ENCODE results near the gene HSPB7.
"Not testable (repeated sequence)": the region's sequence is repeated elsewhere in the genome, so short reads cannot be mapped to it uniquely, and the experiment has no call there.

The HSPB7 gene

DNA sequence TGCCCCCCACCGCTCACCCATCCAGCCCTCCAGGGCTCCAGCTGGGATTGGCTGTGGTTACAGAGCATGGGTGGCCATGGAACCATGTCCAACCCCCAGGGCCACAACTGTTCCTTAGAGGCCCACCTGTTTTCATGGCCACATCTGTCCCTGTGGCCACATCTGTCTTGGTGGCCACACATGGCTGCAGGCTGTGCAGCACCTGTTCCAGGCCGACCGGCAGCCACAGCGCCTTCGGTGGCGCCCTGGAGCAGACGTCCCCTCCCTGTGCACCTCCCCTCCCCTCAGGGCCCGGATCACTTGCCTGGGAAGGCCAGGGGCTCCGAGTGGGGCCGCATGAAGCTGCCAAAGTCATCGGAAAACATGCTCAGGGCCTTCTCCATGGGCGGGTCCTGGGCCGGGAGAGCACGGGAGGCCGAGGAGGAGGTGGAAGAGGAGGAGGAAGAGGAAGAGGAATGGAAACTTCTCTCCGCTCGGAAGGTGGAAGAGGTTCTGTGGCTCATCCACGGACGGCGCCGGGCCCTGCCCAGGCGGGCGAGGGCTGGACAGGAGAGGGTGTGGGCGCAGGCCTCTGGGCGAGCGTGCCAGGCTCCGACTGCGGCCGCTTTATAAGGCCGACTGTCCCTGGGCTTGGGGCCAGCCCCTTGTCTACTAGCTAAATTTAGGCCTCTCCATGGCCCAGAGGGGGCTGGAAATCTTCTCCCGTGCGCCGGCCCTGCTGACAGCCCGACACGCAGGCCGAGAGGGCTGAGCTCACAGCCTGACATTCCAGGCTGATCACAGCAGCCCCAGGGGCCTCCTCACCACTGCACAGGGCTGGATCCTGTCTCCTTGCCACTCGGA is at the start of gene HSPB7:
Gene HSPB7, minus strand, starts transcription at position 583 of the 843 bp plus-strand sequence. Its CDS starts 80 bp downstream, at position 503.
- peak in 1 of 2 experiments; percentile 31 for DNase-seq

DNA sequence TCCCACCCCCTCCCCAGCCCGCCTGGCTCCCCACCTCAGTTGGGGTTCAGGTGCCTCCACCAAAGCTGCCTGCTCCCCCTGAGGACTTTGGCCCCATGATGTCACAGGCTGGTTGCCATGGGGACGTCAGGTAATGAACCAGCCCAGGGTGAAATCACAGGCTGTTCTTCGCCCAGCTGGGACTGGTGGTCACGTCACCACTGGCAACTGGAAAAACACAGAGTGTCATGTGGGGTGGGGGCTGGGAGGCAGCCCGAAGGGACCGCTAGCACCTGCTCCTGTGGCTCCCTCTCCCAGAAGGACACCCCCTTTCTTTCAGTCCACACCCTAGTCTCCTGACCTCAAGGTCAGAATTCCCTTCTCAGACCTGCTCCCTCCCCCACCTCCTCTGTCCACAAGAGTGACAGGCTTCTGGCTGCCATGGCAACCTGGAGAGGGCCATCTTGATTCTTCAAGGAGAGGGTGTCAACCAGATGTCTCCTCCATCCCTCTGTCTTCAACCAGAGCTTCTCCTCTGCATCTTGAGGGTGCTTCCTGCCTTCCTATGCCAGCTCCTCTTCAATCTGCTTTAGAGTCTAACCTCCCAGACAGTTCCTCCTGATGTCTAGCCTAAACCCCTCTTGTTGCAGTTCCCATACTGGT is 49.4 kb upstream of the HSPB7 start:
- DNase-seq: peak; percentile 77 to 89

DNA sequence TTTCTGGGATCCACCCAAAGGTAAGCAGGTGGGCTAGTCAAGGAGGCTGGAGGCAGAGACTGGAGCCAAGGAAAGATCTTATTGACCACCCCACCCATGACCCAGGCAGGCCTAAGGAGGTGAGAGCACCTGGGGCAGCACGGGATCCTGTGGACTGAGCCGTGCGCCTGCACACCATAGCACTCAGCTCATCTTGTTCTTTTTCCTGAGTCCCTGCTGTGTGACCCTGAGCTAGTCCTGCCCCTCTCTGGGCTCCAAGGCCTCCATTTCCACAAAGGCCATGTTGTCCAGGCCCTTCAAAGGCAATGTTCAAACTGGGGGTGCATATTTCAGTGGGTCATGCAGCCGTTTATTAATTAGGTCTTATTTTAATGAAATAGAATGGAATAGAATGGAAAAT is 48.4 kb upstream of the HSPB7 start:
- DNase-seq: no peak

DNA sequence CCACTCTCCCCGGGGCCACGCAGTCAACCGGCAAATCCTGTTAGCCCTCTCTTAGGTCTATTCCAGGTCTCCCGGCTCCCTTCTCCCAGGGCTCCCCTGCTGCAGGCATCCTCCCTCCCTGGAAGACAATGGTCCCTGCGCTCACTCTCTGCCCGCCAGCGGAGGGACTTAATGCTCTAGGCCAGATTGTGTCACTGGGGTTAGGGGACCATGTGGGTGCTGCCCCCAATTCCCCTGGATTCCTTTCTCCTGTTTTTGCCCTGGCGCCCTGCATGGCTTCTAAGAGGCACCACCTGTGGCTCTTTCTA is 47.4 kb upstream of the HSPB7 start:
- DNase-seq: no peak

DNA sequence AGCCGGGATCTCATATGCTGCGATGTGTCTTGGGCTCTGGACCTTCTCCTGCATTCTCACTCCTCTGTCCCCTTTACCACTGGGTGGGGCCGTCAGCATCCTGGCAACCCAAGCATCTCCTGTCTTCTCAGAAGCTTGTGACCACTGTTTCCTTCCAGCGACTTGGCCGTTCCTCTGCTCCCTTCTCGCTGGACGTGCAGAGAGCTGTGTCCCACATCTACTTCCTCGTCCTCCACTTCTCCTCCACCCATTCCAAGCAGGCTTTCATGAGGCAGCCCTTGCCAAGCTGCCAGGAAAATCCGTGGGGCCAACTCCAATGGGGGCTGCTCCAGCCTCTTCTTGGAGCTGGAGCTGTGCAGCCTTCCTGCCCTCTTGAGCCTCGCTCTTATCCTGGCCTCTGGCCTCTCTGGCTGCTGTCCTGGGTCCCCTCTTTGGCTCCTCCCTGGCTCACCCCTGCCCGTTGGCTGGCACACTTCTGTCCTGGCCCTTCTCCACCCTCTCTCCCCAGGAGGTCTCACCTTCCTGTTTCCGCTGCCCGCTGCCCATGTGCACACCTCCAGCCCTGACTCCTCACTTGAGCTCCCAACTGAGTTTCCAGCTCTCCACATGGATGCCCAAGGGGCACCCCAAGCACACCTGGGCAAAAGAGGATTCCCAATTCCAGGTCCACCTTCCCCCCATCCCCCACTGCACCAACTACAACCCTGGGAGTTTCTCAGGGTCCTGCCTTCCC is 46.9 kb upstream of the HSPB7 start:
- DNase-seq: no peak

DNA sequence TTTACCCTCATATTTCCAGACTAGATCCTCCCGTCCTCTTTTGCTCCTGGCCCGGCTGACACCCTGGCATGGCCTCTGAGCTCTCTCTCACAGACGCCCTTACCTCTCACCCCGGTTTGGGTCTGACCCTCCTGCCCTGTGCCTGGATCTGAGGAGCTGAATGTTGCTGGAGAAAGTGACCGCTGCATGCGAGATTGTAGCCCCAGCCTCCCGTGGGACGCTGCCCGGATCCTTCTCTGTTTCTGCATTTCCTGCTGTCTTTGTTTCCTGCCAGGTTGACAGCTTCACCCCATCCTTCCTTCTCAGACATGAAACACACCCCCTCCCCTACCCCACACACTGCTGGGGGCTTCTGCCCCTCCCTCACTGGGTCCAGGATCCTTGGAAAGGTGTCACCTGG is 46.1 kb upstream of the HSPB7 start:
- DNase-seq: no peak

DNA sequence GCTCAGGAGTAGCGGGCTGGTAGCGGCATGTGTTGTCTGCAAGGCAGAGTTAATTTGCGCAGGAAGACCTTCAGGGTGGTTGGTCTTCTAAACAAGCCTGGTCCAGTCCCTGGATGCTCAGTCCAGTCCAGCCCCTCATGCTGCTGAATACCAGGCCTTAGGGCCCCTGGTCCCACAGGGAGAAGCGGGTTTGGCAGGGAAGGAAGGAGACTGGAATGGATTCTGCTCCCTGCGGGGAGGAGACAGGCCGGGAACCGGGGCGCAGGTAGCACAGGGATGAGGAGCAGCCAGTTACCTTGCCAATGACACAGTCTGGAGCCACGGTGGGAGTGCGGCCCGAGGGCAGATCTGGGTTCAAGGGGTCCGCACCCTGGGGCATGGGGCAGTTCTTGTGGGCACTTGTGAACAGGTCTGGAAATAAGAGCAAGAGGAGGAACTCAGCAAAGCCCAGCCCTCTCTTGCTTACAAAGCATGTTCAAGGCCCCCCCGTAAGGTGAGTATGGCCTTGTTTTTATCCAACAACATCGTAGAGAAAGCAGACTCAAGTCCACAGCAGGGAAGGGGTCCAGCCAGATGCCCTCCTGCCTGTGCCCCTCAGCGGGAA is 45.5 kb upstream of the HSPB7 start:
- DNase-seq: no peak

DNA sequence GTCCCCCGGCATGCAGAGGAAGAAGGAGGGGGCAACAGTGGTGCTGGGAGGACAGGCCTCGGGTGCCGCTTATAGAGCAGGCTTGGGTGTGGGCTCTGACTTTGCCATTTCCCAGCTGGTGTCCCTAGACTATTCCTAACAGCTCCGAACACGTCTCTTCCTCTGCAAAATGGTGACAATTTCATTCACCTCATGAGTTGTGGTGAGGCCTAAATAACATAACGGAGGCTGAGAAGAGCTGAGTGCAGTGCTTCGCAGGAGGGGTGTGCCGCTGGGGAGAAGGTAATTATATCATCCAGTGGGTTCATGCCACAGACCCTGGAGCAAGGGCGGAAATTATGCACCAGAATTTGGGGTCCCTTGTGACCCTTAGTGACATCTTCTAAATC is 44.8 kb upstream of the HSPB7 start:
- not testable (repeated sequence) for DNase-seq

DNA sequence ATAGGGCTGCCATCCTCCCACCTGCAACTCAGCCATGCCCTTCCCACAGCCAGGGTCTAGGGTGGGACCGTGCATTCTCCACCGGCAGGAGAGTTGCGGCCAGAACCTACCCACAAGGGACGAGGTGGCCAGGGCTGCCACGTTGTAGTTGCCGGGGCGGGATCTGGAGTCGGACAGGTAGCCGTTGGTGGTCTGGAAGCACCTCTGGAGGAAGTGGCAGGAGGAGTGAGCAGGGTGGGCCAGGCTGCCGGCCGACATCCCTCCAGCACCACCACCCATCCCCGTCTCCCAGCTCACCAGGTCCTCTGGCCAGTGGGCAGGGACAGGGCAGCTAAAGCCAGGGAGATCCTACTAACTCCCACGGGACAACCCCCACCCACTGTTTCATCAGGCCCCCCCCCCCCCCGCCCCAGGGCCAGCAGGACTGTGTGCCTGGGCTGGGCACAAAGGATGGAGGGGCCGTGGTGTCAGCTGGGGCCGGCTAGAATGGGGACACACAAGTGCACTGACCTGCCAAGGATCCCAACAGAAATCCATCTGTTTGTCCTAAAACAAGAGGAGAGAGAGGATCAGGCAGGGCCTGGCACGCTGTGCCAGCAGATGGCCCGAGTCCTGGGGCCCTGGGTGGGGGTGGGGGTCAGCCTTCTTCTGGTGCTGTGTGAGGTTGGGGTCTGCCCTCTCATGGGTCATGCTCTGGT is 44.3 kb upstream of the HSPB7 start:
- DNase-seq: peak in 1 of 2 experiments; percentile 34

DNA sequence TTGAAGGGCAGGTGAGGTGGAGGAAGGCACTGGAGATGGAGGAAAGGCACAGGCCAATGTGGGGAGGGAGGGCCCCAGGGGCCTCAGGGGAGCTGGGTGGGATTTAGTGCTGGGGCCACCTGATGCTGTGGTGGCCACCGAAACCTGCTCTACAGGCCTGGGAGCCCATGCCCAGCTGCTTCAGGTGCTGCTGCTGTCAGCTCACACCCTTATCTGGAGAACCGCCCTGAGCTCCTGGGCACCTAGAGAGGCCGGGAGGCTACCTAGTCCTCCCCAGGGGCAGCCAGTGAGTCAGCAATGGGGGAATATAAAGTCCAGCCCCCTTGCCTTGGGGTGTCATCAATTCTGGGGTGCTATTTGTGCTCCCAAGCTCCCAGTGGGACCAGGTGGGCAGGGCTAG is 43.4 kb upstream of the HSPB7 start:
- DNase-seq: no peak

DNA sequence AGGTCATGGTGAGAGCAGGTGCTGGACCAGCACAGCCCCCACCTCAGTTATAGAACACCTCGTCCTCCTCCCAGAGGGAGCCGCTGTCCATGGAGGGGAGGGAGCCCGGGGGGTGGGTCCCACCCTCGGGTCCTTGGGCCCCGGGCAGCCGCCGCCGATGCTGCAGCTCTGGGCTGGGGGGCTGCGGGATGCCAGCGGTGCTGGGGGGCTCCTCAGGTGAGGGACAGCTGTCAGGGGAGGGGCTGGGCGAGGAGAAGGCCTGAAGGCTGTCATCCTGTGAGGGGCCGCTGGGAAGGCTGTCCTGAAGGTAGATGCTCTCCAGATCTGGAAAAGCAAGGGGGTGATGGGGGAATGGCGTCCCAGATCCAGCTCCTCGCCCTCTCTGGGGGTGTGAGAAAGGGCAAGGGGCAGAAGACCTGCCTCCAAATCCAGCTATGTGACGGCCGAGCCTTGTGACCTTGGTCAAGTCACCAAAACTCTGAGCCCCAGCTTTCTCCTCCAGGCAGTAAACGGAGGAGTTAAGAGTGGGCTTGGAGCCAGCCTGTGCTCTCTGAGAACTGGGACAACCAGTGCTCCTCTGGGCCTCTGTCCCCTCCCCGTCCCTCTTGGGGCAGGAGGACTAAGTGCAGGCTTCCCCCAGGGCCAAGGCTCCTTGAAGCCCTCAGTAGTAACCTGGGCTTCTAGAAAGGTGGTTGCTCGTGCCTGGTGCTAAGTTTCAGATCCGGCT is 40.7 kb upstream of the HSPB7 start:
- DNase-seq: not testable (repeated sequence)

DNA sequence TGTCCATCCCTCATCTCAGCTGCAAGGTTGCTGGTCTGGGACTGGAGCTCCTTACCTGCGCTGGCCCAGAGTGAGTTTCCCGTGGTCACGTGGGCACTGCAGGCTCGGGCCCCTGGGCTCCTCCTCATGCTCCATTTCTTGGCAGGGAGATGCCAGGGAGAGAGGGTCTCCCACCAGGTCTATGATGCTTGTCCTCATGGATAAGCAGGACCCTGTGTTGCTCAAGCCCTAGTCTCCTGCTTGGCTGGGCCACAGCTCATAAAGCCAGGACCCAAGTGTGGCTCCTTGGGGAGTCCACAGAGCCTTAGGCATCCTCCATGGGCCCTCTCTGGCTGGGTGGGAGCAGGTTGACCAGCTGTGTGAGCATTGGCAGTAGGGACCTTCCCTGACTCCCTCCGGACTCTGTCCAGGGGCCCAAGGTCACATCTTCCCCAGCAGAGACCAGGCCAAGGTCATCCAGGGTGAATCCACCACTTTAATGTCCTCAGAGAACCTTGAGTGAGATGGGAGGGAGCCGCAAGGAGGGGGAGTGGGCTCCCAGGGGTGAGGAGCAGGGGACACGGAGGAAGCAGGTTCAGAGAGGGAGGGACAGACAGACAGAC is 39.6 kb upstream of the HSPB7 start:
- not testable (repeated sequence) for DNase-seq

DNA sequence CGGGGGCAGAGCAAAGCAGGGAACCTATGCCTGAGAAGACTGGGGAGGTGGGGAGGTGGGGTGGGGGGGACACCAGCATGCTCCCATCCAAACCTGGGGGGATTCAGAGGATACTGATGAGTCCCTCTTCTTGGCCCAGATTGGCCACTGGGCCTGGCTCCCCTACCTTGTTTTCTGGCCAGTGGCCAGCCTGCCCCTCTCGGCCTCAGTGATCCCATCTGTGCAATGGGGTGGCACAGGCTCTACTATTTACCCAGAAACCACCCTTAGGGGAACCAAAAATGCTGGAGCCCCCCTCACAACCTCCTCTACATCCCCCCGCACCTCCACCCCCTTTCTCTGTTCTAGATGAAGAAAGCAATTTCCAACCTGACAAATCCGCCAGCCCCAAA is 38.7 kb upstream of the HSPB7 start:
- DNase-seq: not testable (repeated sequence)

DNA sequence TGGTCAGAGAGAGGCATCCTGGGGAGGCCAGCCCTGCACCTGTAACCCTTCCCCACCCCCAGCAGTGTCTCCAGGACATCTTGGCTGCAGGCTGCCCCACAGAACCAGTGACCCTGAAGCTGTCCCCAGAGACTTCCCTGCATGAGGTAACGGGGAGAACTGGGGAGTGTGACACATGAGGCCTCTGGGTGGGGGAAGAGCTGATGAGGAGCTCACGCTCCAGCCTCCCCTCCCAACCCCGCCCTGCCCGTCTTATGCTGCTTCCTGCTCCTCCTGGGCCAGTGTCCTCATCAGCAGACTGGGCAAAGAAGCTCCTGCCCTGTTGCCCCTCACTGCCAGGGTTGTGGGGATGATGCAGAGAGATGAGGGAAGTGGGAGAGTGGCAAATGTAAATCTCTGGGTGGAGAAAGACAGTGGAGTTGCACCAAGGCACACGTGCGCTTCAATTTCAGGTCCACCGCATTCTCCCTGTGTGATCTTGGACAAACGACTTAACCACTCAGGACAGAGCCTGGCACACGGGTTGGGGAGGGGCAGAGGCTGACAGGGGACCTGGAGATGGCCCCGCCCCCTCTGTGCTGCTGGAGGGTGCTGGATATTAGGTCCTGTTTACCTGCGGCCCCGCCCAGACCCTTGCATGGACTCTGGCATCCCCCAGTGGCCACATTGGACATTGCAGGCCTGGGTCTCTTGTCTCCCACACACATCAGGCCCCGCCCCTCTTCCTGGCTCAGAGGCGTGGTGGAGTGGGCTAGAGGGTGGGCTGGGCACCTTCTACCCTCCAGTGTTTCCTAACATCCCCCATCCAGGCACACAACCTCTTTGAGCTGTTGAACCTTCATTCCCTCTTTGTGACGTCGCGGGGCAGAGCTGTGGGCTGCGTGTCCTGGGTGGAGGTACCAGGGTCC is 38.0 kb upstream of the HSPB7 start:
- DNase-seq: peak; percentile 74 to 78

DNA sequence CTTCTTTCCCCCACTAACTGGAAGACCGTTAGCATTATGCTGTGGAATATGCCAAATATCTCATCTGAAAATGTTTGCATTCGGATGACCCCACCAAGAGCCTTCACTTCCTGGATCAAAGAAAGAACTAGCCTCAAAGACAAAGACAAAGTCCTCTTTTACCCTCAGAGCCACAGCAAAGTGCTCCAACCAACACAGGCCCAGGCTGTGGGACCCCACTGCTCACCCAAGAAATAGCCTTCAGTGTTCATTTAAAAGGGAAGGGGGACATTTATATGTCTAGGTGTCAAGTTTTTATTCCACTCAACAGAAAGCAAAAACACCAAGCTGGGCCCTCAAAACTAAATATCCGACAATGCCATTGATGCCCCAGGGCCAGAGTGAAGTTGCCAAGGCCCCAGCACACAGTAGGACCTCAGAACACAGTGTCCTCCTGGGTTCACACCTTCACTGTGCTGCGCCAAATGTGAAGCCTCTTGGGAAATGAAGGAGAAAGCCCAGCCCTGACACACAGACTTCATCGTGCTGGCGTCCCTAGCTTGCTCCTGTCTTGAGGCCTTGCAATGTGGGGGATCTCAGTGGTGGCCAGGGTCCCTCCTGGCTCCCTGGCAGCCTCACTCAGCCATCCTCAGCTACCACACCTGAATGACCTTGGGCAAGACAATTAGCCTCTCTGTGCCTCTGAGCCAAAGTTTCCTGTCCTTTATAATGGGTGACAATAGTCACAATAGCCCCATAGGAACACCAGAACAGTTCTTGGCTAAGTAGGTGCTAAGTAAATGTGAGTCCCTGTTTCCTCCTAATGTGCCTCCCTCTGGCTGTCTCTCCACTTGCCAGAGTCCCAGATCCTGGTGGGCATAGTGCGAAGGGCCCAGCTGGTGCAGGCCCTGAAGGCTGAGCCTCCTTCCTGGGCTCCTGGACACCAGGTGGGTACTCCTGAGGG is 37.0 kb upstream of the HSPB7 start:
- no peak for DNase-seq

DNA sequence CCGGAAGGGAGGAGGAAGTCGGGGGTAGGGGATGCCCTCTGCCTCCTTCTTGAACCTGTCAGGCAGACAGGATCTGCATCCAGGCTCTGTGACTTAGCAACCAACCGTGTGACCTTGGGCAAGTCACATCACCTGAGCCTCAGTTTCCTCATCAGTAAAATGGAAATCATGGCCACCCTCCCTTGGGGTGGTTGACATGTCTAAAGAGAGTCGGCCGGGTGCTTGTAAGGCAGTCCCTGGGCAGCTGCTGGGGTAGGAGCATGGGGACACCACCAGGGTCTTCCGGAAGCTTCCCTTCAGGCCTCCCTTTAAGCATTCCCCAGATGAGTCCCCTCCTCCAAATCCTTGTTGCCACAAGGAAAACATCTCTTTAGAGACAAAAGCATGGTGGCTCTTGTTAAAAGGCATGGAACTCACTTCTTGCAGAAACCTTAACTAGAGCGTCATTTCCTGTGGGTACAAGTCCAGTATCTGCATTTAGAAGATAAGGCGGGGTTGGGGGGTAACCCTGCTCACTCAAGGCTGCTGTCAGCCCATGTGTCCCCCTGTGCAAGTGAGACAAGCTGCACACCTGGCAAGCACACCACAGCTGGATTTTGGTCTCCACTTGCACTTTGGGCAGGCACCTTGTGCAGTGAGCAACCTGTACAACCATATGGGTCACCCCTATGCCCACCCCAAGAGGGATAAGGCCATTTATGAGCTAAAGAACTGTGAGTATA is 36.1 kb upstream of the HSPB7 start:
- no peak for DNase-seq

DNA sequence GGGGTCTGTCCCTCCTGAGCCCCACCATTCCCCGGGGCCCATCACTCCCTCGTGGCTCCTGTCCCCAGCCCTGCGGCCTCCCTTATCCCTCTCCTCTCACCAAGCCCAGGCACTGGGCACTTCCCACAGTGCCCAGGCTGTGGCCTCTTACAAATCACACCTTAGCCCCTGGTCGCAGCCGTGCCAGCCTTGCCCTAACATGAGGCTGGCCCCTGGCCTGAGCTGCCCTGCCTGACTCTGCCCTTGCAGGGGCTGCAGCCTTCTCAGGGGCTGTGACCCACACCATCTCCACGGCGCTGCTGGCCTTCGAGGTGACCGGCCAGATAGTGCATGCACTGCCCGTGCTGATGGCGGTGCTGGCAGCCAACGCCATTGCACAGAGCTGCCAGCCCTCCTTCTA is 34.1 kb upstream of the HSPB7 start:
- not testable (repeated sequence) for DNase-seq

DNA sequence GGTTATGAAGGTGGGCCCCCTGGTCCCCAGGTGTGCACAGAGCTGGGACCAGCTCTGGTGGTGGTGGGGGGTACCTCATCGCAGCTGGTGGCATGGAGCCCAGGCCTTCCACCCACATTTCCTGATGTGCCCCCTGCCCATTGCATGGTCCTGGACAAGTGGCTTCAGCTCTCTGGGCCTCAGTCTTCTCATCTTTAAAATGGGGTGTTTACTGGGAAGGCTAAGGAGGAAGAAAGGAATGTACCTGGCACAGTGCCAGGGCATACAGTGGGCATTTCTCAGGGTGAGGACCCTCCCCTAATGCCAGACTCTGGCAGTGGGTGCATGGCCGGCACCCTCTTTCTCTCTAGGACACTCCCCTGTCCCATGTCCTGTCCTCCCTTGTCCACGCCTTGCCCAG is 33.2 kb upstream of the HSPB7 start:
- no peak for DNase-seq

DNA sequence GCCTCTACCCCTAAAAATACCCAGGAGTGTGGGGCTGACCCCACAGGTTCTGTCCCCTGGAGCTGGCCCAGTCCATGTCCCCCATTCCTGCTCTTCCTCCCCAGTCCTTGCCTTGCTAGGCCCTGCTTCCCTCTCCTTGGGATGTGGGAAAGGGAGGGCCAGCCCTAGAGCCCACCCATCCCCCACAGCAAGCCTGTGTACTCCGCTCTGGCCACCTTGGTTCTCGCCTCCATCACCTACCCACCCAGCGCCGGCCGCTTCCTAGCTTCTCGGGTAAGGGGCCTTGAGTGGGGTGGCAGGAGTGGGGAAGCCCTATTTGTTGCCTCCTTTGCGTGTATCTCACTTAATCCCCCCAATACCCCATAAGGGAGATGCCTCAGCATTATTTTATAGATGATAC is 32.5 kb upstream of the HSPB7 start:
- no peak for DNase-seq
